H9 (cell line): ENCODE results near the gene DNAJC24. TPM values are rescaled to one million over a fixed set of nuclear protein-coding genes. Genes with fewer than 3 reads are reported as not detected.

Experiments used
- DNase-seq: peaks from one replicate; pipeline ENCODE4 v3.0.0-alpha.2; 2017
- H2AFZ ChIP-seq: one replicate; pipeline ENCODE4 v1.6.1; 2013; ENCODE audit warnings: mild to moderate bottlenecking, low read length, control low read depth, moderate library complexity
- H2AK5ac ChIP-seq: 2 replicates; pipeline ENCODE4 v1.6.1; 2013; ENCODE audit warnings: low read length, control low read depth, mixed read lengths; ENCODE audit not compliant: insufficient read length
- H2BK120ac ChIP-seq: one replicate; pipeline ENCODE4 v1.6.1; 2013; ENCODE audit warnings: low read depth, mild to moderate bottlenecking, low read length, control low read depth, inconsistent platforms; ENCODE audit not compliant: poor library complexity, severe bottlenecking
- H2BK12ac ChIP-seq: 2 replicates; pipeline ENCODE4 v1.6.1; 2013; ENCODE audit warnings: low read length, control low read depth, mixed read lengths, low read depth; ENCODE audit not compliant: insufficient read length
- H2BK15ac ChIP-seq: 2 replicates; pipeline ENCODE4 v1.6.1; 2013; ENCODE audit warnings: low read depth, low read length, control low read depth
- H2BK20ac ChIP-seq: one replicate; pipeline ENCODE4 v1.6.1; 2013; ENCODE audit warnings: low read depth, mild to moderate bottlenecking, low read length, control low read depth, inconsistent platforms; ENCODE audit not compliant: poor library complexity, severe bottlenecking
- H2BK5ac ChIP-seq: 2 replicates; pipeline ENCODE4 v1.6.1; 2013; ENCODE audit warnings: low read length, control low read depth, mixed read lengths; ENCODE audit not compliant: insufficient read length
- H3K14ac ChIP-seq: 2 replicates; pipeline ENCODE4 v1.6.1; 2013; ENCODE audit warnings: low read length, control low read depth; ENCODE audit not compliant: insufficient read depth
- H3K18ac ChIP-seq: 2 replicates; pipeline ENCODE4 v1.6.1; 2013; ENCODE audit warnings: low read depth, mild to moderate bottlenecking, mixed read lengths, low read length, control low read depth; ENCODE audit not compliant: insufficient read length
- H3K23ac ChIP-seq: 2 replicates; pipeline ENCODE4 v1.6.1; 2013; ENCODE audit warnings: low read length, control low read depth, mixed read lengths, low read depth; ENCODE audit not compliant: insufficient read length
- H3K23me2 ChIP-seq: 2 replicates; pipeline ENCODE4 v1.6.1; 2013; ENCODE audit warnings: low read depth, mild to moderate bottlenecking, mixed read lengths, low read length, control low read depth; ENCODE audit not compliant: insufficient read length, poor library complexity, severe bottlenecking
- H3K27ac ChIP-seq: 2 replicates; pipeline ENCODE4 v1.5.1; 2013; ENCODE audit warnings: low read length, control low read depth, mixed read lengths, low read depth; ENCODE audit not compliant: insufficient read length
- H3K27me3 ChIP-seq: 2 replicates; pipeline ENCODE4 v1.6.1; 2013; ENCODE audit warnings: low read length, control low read depth, inconsistent platforms; ENCODE audit not compliant: insufficient read depth
- H3K4ac ChIP-seq: 2 replicates; pipeline ENCODE4 v1.6.1; 2013; ENCODE audit warnings: low read depth, mild to moderate bottlenecking, control low read depth, inconsistent platforms, low read length, moderate library complexity
- H3K4me1 ChIP-seq: 2 replicates; pipeline ENCODE4 v1.6.1; 2013; ENCODE audit warnings: low read length, control low read depth, inconsistent platforms; ENCODE audit not compliant: insufficient read depth
- H3K4me2 ChIP-seq: 2 replicates; pipeline ENCODE4 v1.6.1; 2013; ENCODE audit warnings: low read length, control low read depth, mixed read lengths; ENCODE audit not compliant: insufficient read length, insufficient read depth
- H3K56ac ChIP-seq: 2 replicates; pipeline ENCODE4 v1.6.1; 2013; ENCODE audit warnings: low read depth, mild to moderate bottlenecking, mixed read lengths, low read length, control low read depth; ENCODE audit not compliant: insufficient read length
- H3K79me1 ChIP-seq: 2 replicates; pipeline ENCODE4 v1.6.1; 2013; ENCODE audit warnings: low read depth, mild to moderate bottlenecking, moderate library complexity, low read length, control low read depth, inconsistent platforms; ENCODE audit not compliant: insufficient read depth, poor library complexity, severe bottlenecking
- H3K79me2 ChIP-seq: 2 replicates; pipeline ENCODE4 v1.6.1; 2013; ENCODE audit warnings: low read length, control low read depth, inconsistent platforms; ENCODE audit not compliant: insufficient read depth
- H3K9ac ChIP-seq: 2 replicates; pipeline ENCODE4 v1.6.1; 2013; ENCODE audit warnings: low read length, control low read depth, mixed read lengths; ENCODE audit not compliant: insufficient read length; ENCODE audit errors: extremely low read depth
- H3K9me3 ChIP-seq: one replicate; pipeline ENCODE4 v1.6.1; 2013; ENCODE audit warnings: low read depth, low read length, inconsistent platforms; ENCODE audit not compliant: control insufficient read depth
- H3T11ph ChIP-seq: one replicate; pipeline ENCODE4 v1.6.1; 2013; ENCODE audit warnings: mild to moderate bottlenecking, low read length, control low read depth, inconsistent platforms
- H4K20me1 ChIP-seq: one replicate; pipeline ENCODE4 v1.6.1; 2013; ENCODE audit not compliant: control insufficient read depth, insufficient read length, insufficient read depth
- H4K5ac ChIP-seq: 2 replicates; pipeline ENCODE4 v1.6.1; 2013; ENCODE audit warnings: low read depth, mild to moderate bottlenecking, mixed read lengths, low read length, control low read depth; ENCODE audit not compliant: insufficient read length
- H4K8ac ChIP-seq: replicated peaks from 2 replicates; pipeline ENCODE4 v1.6.1; 2013; ENCODE audit warnings: low read length, control low read depth, mixed read lengths, low read depth; ENCODE audit not compliant: insufficient read length
- H4K91ac ChIP-seq: 2 replicates; pipeline ENCODE4 v1.6.1; 2013; ENCODE audit warnings: low read depth, mild to moderate bottlenecking, moderate library complexity, mixed read lengths, low read length, control low read depth; ENCODE audit not compliant: insufficient read length
- H3K27ac Mint-ChIP-seq, 3 experiments: 2 replicates in 2 of 3; 3 replicates in 1 of 3; pipeline ENCODE4 v1.8.0; 2020 to 2021; ENCODE audit warnings: mixed read lengths in 3 of 3, mild to moderate bottlenecking in 1 of 3, moderate library complexity in 1 of 3
- H3K27me3 Mint-ChIP-seq: 2 replicates; pipeline ENCODE4 v1.8.0; 2021; ENCODE audit warnings: low read depth, mild to moderate bottlenecking, moderate library complexity, mixed read lengths
- H3K36me3 Mint-ChIP-seq, 3 experiments: 2 replicates in 2 of 3; 3 replicates in 1 of 3; pipeline ENCODE4 v1.8.0; 2020 to 2021; ENCODE audit warnings: low read depth in 3 of 3, mixed read lengths in 3 of 3; ENCODE audit not compliant: insufficient read depth in 1 of 3
- H3K4me1 Mint-ChIP-seq, 2 experiments: 2 replicates each; pipeline ENCODE4 v1.8.0; 2020; ENCODE audit warnings: mixed read lengths in 2 of 2
- H3K4me3 Mint-ChIP-seq, 2 experiments: 2 replicates in 1 of 2; 3 replicates in 1 of 2; pipeline ENCODE4 v1.8.0; 2020 to 2021; ENCODE audit warnings: mild to moderate bottlenecking in 2 of 2, mixed read lengths in 2 of 2, moderate library complexity in 1 of 2
- H3K9me3 Mint-ChIP-seq, 2 experiments: 2 replicates in 1 of 2; 3 replicates in 1 of 2; pipeline ENCODE4 v1.8.0; 2020; ENCODE audit warnings: mild to moderate bottlenecking in 2 of 2, mixed read lengths in 2 of 2, moderate library complexity in 1 of 2
- CTCF ChIP-seq: fragments of 200-600 bp; sonication (generic); conservative IDR thresholded peaks from 3 replicates; pipeline ENCODE4 v1.8.0; 2021; ENCODE audit warnings: antibody characterized with exemption, mild to moderate bottlenecking
- WGBS: extraction: QIAGEN DNeasy Blood & Tissue Kit; methylation state at CpG from one replicate; pipeline ENCODE4 v1.1.7; 2013; ENCODE audit warnings: missing lambda C conversion rate, low lambda C conversion rate, mixed read lengths; ENCODE audit not compliant: insufficient read length; ENCODE audit errors: extremely low coverage; 5-methylcytosine and 5-hydroxymethylcytosine counted together
- total RNA-seq: library from RNA; stranded (reverse); gene quantifications from 2 replicates; pipeline ENCODE4 v1.2.1, GENCODE V29; 2021

DNAJC24 gene
- total RNA-seq, 1 experiment from 2014 or later: 16.7 TPM

- H4K20me1 ChIP-seq: no peaks in the 10 kb centered on the region
- H2AFZ ChIP-seq: no peak overlapping the region
- H2BK12ac ChIP-seq: no peak overlapping the region
- H3K4me1 ChIP-seq: no peaks in the 10 kb centered on the region
- H3K9ac ChIP-seq: no peak overlapping the region
- H3K79me1 ChIP-seq: no peaks in the 10 kb centered on the region
- no peak overlapping the region for H3K4me2 ChIP-seq
- no peak overlapping the region for H3K56ac ChIP-seq
- no peak overlapping the region for H2BK5ac ChIP-seq
- H3K9me3 Mint-ChIP-seq: peaks cover 12 to 14% of the 10 kb centered on the region in 2 experiments; a peak in 4 of 5 replicates
- no peak overlapping the region for H4K91ac ChIP-seq
- no peak overlapping the region for H3K27ac ChIP-seq
- no peaks in the 10 kb centered on the region; the same call in none of the 2 replicates for H3K27me3 Mint-ChIP-seq
- no peak overlapping the region for H3K4me3 Mint-ChIP-seq
- H3K36me3 Mint-ChIP-seq: no peaks in the 10 kb centered on the region; a peak in 3 of 7 replicates
- H2AK5ac ChIP-seq: no peak overlapping the region
- H3K4me1 Mint-ChIP-seq: no peaks in the 10 kb centered on the region
- TF ChIP-seq CTCF: no peak
- H3K27me3 ChIP-seq: no peaks in the 10 kb centered on the region
- H3K14ac ChIP-seq: no peak overlapping the region
- H4K8ac ChIP-seq: no peak overlapping the region
- H2BK20ac ChIP-seq: no peak overlapping the region
- H3K23ac ChIP-seq: no peak overlapping the region
- H2BK15ac ChIP-seq: no peak overlapping the region
- no CpG with 5 or more reads among the region's 6 CpGs for WGBS
- no peak overlapping the region for H3T11ph ChIP-seq
- no peak overlapping the region for H4K5ac ChIP-seq
- H3K9me3 ChIP-seq: no peaks in the 10 kb centered on the region
- no peak overlapping the region for H3K4ac ChIP-seq
- DNase-seq: no peak
- no peaks in the 10 kb centered on the region for H3K79me2 ChIP-seq
- H3K27ac Mint-ChIP-seq: no peak overlapping the region
- no peak overlapping the region for H3K18ac ChIP-seq
- no peak overlapping the region for H2BK120ac ChIP-seq
- no peaks in the 10 kb centered on the region for H3K23me2 ChIP-seq
Observed at GRCh38 chr11:31328697-31329096, 41.0 kb upstream of the DNAJC24 start.
